HG03139 (cell line): ENCODE measurements around the gene WDR91.
"Not testable (repeated sequence)": the region's sequence is repeated elsewhere in the genome, so short reads cannot be mapped to it uniquely, and the experiment has no call there.

Experiments
- ATAC-seq: cut with Tn5 transposase; IDR thresholded peaks from one replicate; pipeline ENCODE4 v1.9.1; 2021; ENCODE audit not compliant: unreplicated experiment

The WDR91 gene

DNA sequence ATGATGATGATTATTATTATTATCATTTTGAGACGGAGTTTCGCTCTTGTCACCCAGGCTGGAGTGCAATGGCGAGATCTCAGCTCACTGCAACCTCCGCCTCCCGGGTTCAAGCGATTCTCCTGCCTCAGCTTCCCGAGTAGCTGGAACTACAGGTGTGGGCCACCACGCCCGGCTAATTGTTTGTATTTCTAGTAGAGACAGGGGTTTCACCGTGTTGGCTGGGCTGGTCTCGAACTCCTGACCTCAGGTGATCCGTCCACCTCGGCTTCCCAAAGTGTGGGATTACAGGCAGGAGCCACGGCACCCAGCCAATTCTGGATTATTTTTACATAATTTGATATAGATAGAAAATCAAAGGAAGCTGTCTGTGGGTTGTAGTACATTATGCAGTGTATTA lies 22.8 kb upstream of the WDR91 start:
- ATAC-seq, result not testable (repeated sequence)

- no peak for ATAC-seq
Observed at GRCh38 chr7:135233570-135233969, 22.2 kb upstream of the WDR91 start, which contains the start of gene STRA8. STRA8 (plus strand) TSS chr7:135233838; CDS start chr7:135240525, 6,687 bp downstream.

GRCh38 chr7:135232720-135233119 lies 21.4 kb upstream of the WDR91 start:
- ATAC-seq, result no peak

- no peak for ATAC-seq
Observed at GRCh38 chr7:135232087-135232486, 20.8 kb upstream of the WDR91 start.

- no peak for ATAC-seq
Observed at GRCh38 chr7:135231686-135232085, 20.4 kb upstream of the WDR91 start.

GRCh38 chr7:135224027-135224426 lies 12.7 kb upstream of the WDR91 start:
- no peak for ATAC-seq

DNA sequence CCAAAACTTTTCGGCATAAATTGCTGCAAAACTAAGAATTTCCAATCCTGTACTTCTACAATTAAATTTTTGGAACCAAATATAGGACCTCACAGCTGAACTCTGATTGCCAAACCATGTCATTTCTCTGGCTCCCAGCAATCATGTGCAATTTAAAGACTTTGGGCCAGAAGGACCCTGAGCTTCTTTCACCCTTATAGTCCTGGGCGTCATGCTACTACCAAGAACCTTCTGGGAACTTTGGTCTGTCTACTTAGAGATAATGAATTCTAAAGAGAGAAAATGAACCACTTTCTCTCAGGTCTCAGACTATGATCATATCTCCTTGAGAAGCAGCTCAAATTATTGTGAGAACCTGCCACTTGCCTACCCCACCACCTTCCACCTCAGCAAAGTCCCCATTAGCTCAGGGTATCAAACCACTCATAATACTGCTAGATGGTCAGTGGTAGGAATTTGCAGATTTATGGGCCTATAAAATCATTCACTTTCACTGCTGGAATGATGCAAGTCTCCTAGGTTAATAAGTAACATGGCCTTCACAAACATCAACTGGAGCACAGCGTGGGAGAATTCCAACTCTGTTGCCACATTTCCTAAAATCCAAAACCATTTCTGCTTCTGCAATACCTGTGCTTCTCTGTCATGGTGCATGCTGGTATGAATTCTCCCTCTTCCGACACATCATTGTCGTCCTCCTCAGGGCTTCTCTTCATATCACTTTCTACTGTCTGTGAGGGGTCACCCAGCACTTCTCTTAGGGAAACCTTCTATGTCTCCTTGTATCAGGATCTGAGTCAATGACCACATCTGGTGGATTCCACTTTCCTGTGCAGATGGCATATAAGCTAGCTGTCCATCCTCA lies 6.6 kb upstream of the WDR91 start:
- no peak for ATAC-seq

DNA sequence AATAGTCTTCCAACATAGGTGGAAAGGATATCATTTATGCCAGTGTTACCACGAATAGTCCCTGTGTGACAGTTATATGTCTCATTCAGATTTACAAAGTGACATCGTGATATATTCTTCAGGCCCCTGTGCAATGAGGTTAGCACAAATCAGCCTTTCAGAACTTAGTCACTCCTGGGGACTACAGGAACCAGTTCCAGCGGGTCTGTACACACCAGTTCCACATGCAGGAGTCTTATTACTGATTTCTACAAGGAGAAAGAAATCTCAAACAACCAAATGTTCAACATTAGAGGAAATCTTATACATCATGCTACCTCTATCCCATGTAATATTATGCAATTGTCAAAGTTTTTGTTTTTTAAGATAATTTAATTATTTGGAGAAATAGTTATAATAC lies 4.4 kb upstream of the WDR91 start:
- ATAC-seq, result no peak

GRCh38 chr7:135215180-135215579 lies 3.9 kb upstream of the WDR91 start:
- no peak for ATAC-seq

DNA sequence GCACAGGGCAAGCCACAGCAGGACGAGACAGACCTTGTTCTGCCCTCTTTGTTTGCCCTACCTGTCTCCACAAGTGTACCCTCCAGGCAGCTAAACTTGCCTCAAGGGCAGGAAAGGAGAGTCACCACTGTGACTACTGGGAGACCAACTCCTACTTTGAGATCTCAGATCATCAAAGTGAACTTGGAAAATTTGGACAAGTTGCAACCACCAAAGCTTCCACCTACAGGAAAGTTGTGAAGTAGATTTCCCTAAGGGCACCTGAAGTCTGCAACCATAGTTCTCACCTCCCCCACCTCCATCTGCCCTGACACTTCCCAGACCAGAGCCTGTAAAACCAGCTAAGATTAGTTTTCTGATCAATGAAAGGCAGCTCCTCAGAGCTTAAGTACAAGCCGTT lies 2.5 kb upstream of the WDR91 start:
- no peak for ATAC-seq

DNA sequence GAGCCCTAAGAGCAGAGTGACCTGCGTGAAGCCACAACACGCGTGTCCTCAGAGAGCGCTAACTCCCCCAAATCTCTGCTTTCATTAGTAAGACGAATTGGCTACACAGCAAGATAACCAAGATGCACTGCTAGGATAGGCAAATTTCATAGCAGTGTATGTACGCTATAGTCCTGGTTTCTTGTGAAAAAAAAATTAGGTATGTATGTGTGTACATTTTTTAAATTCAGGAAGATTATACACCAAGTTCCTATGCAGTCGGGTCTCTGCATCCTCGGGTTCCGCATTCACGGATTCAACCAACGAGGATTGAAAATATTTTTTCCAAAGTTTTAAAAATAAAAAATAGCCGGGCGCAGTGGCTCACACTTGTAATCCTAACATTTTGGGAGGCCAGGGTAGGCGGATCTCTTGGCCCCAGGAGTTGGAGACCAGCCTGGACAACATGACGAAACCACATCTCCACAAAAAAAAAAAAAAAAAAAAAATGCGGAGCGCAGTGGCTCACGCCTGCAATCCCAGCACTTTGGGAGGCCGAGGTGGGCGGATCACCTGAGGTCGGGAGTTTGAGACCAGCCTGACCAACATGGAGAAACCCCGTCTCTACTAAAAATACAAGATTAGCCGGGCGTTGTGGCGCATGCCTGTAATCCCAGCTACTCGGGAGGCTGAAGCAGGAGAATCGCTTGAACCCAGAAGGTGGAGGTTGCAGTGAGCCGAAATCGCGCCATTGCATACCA lies 790 bp upstream of the WDR91 start:
- ATAC-seq, result not testable (repeated sequence)

- ATAC-seq, result no peak
Observed at GRCh38 chr7:135210888-135211178, 493 bp downstream of the WDR91 start.

DNA sequence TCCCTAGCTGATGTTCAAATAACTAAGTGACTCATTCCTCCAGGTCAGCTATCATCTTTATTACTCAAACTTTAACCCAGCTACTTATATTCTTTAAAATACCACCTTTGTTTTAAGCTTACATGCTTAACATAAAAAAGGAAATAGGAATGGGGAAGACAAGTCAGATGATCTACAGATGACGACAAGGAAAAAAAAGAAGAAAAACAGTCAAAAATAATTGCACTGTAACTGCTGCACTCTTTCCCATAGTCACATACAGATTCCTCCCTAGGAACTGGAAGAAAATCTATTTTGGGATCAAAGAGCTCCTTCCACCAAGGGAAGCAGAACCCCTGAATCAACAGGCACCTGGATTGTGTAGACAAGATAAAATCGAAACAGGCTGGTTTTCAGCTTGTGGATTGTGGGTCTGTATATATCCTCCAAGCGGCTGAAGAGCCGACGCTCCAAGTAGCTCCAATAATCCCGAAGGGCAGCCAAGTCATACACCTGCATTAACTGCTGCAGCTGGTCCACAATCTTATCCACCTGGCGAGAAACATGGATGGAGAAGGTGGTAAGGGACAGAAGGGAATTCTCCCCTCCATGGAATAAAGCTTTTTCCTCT lies 2.0 kb downstream of the WDR91 start:
- ATAC-seq, result no peak

- ATAC-seq, result no peak
Observed at GRCh38 chr7:135208102-135208793, 3.1 kb downstream of the WDR91 start.

DNA sequence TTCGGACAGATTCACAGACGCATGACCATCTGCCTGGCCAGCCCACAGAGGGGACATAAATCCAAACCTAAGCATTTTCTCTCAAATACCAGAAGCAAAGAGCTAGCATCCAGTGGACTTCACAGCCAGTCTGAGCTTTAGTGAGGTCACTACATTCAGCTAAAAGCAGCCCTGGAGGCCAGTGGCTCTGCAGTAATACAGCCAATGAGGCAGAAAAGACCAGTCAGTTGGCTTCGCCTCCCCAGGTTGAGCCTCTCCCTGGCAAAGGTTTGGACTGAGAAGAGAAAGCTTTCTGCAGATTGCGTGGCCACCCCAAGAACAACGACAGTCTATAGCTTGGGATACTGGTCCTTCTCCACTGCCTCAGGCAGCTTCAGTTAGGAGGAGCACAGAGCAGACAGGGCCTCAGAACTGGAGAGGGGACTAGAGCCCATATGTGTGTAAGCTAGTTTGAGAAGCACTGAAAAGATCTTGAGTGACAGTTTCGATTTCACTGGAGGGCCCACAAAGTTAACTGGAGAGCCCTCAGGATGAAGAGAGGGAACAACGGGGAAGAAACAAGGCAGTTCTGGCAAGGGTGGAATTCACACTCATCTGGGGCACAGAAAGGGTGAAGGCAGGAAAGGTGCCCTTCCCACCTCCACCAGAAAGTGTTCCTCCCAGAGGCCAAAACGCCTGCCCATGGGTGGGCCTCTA lies 3.8 kb downstream of the WDR91 start:
- ATAC-seq, result no peak

DNA sequence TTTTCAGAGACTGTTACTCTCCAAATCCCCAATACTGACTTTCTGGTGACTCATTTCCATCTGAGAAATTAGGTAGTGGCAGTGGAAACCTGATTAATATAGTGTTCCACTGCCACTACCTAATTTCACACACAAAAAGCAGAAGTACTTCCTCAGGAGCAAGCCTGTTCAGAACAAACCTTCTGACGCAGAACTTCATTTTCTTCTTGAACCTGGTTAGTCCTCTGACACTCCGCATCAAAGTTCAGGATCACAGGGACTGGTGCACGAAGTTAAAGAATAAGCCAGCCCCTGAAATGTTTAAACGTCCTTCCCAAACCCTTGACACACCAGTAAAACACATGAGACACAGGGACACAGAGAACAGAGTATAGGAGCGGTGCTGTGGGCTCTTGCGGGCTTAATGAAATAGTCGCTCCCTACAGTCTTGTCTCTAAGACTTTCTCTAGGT lies 4.4 kb downstream of the WDR91 start:
- no peak for ATAC-seq

- ATAC-seq, result no peak
Observed at GRCh38 chr7:135205850-135206249, 5.5 kb downstream of the WDR91 start.

DNA sequence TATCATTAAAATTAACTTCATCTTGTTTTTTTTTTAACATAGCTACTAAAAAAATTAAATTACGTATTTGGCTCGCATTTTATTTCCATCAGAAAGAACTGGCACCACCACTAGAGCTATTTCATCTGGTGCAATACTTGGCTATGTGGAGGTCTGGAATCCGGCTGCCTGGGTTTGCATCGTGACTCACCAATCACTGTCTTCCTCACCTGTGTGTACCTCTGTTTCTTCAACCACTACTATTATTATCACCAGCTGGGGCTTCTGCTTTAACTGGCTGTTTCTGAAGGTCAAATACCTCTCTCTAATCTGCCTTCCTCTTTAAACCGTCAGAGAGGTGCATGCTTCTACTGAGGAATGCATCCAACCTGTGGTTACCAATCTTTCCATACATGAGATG lies 6.5 kb downstream of the WDR91 start:
- ATAC-seq, result no peak

GRCh38 chr7:135204341-135204749 lies 7.0 kb downstream of the WDR91 start:
- no peak for ATAC-seq

- ATAC-seq, result no peak
Observed at GRCh38 chr7:135201350-135201749, 10.0 kb downstream of the WDR91 start.
